Measurements from ENCODE around the gene KRTAP19-3. TPM values are rescaled to one million over a fixed set of nuclear protein-coding genes. Genes with fewer than 3 reads are reported as not detected.
"Not testable (repeated sequence)": the region's sequence is repeated elsewhere in the genome, so short reads cannot be mapped to it uniquely, and the experiment has no call there.

The KRTAP19-3 gene
- total RNA-seq, result not detected
- 2.4 TPM for polyA plus RNA-seq
- long read RNA-seq, donor 1, result 0 reads
- long read RNA-seq, donor 2, result 0 reads
- long read RNA-seq, donor 3, result 0 reads
- long read RNA-seq, donor 4, result 0 reads
- long read RNA-seq, donor 5, result 0 reads
- long read RNA-seq, donor 6, result 0 reads
- long read RNA-seq, donor 7, result 0 reads
- long read RNA-seq, donor 8, result 0 reads
- long read RNA-seq, donor 9, result 0 reads
- long read RNA-seq, donor 10, result 0 reads

DNA sequence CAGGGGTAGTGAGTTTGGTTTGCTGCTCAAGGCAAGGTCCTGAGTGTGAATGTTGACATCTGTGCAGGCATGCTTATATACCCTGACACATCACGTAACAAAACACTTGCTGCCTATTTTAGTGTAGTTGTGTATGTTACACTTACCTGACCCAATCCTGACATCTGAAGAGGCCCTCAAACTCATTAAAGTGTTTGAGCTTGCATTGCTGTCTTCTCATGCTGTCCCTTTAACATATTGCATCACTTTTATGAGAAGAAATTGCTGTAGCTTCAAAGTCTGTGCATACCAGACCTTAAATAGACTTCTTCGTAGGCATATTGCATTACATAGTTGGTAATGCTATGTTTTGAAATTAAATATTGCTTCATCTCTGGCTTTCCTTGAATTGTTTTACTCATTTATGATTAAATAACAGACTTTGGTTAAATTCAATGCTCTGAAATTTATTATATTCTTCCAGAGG, at the start of gene KRTAP19-3:
Gene KRTAP19-3, minus strand, starts transcription at position 51 of the 466 bp plus-strand sequence. CDS start 56 bp downstream, outside the sequence.
- 92% methylated on average over 2 of the region's 2 CpGs for WGBS
- H3K4me1 ChIP-seq (ENCODE audit: control insufficient read depth in 2 of 2, insufficient read depth in 2 of 2, low read length in 2 of 2), result no peaks in the 10 kb centered on the region
- H3K27me3 ChIP-seq (ENCODE audit: control insufficient read depth in 2 of 2, insufficient read depth in 1 of 2, low read length in 1 of 2), result no peaks in the 10 kb centered on the region
- peaks cover 0 to 3% of the 10 kb centered on the region in 2 donors for H3K9me3 ChIP-seq (ENCODE audit: control insufficient read depth in 2 of 2, insufficient read depth in 1 of 2, low read length in 1 of 2)
- peak within 1 kb of the TSS in 1 of 2 donors; percentile 17 for H3K27ac ChIP-seq (ENCODE audit: low read depth in 1 of 2, low read length in 1 of 2)
- H3K36me3 ChIP-seq (ENCODE audit: control insufficient read depth in 2 of 2, insufficient read depth in 2 of 2, low read length in 1 of 2), result no peaks in the 10 kb centered on the region
- no peak for DNase-seq (ENCODE audit: low read depth in 6 of 9, low spot score in 9 of 9)
- no peak within 1 kb of the TSS for H3K4me3 ChIP-seq (ENCODE audit: low read length in 2 of 2)

DNA sequence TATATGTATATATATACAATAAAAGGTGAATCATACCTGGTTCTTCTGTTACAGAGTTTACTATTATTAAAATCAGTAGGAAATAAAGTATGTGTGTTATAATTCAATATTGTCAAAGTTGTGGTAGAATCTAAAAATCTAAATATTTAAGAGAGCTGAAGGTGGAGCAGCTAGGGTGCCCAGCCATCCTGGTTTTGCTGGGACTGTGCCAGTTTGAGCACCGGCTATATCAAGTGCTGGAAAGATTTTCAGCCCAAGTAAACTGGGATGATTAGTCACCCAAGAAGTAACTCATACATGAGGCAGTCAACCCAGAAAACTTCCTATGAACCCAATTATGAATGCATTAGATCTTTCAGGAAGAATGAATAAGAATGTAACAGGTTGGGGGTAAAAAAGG, 27.1 kb upstream of the KRTAP19-3 start:
- Histone ChIP-seq H3K4me3 (ENCODE audit: low read length in 2 of 2) (no peak overlapping the region), H3K27ac (ENCODE audit: low read depth in 1 of 2, low read length in 1 of 2) (no peak overlapping the region), H3K9me3 (ENCODE audit: control insufficient read depth in 2 of 2, insufficient read depth in 1 of 2, low read length in 1 of 2) (no peaks in the 10 kb centered on the region), H3K4me1 (ENCODE audit: control insufficient read depth in 2 of 2, insufficient read depth in 2 of 2, low read length in 2 of 2) (no peaks in the 10 kb centered on the region), H3K36me3 (ENCODE audit: control insufficient read depth in 2 of 2, insufficient read depth in 2 of 2, low read length in 1 of 2) (no peaks in the 10 kb centered on the region), H3K27me3 (ENCODE audit: control insufficient read depth in 2 of 2, insufficient read depth in 1 of 2, low read length in 1 of 2) (no peaks in the 10 kb centered on the region)
- 95% methylated on average over 1 of the region's 1 CpG for WGBS
- no peak for DNase-seq (ENCODE audit: low read depth in 6 of 9, low spot score in 9 of 9)

DNA sequence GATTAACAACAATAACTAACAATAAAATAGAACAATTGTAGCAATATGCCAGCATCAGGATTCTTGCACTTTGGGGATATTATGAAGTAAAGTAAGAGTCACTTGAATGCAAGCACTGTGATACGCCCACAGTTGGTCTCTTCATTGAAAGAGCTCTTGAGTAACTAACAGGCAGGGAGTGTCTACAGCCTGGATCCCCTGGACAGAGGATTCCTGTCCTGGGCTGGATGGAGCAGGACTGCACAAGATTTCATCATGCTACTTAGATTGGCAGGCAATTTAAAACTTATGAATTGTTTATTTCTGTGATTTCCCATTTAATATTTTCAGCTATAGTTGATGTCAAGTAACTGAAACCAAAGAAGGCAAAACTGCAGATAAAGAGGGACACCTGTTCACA, 23.9 kb upstream of the KRTAP19-3 start:
- no peak overlapping the region for H3K4me3 ChIP-seq (ENCODE audit: low read length in 2 of 2)
- no peaks in the 10 kb centered on the region for H3K36me3 ChIP-seq (ENCODE audit: control insufficient read depth in 2 of 2, insufficient read depth in 2 of 2, low read length in 1 of 2)
- H3K9me3 ChIP-seq (ENCODE audit: control insufficient read depth in 2 of 2, insufficient read depth in 1 of 2, low read length in 1 of 2), result no peaks in the 10 kb centered on the region
- no peak overlapping the region for H3K27ac ChIP-seq (ENCODE audit: low read depth in 1 of 2, low read length in 1 of 2)
- WGBS, result 92% methylated on average over 1 of the region's 1 CpG
- H3K27me3 ChIP-seq (ENCODE audit: control insufficient read depth in 2 of 2, insufficient read depth in 1 of 2, low read length in 1 of 2), result no peaks in the 10 kb centered on the region
- no peak for DNase-seq (ENCODE audit: low read depth in 6 of 9, low spot score in 9 of 9)
- H3K4me1 ChIP-seq (ENCODE audit: control insufficient read depth in 2 of 2, insufficient read depth in 2 of 2, low read length in 2 of 2), result no peaks in the 10 kb centered on the region

DNA sequence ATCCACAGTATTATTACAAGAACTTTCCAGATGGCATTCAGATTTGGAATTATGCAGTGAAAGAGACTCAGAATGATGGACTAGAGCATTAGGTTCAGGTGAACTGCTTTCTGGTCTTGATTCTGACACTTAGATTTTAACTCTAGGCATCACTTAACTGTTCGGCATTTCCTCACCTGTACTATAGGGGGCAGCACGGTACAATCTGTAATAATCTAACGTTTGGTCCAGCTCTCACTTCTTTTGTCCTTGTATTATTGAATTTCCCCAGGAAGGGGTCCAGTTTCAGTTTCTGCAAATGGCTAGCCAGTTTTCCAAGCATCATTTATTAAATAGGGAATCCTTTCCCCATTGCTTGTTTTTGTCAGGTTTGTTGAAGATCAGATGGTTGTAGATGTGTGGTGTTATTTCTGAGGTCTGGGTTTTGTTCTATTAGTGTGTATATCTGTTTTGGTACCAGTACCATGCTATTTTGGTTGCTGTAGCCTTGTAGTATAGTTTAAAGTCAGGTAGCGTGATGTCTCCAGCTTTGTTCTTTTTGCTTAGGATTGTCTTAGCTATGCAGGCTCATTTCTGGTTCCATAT, 13.9 kb upstream of the KRTAP19-3 start:
- not testable (repeated sequence) for DNase-seq (ENCODE audit: low read depth in 6 of 9, low spot score in 9 of 9); H3K9me3 ChIP-seq (ENCODE audit: control insufficient read depth in 2 of 2, insufficient read depth in 1 of 2, low read length in 1 of 2)
- WGBS, result 26% methylated on average over 4 of the region's 4 CpGs

DNA sequence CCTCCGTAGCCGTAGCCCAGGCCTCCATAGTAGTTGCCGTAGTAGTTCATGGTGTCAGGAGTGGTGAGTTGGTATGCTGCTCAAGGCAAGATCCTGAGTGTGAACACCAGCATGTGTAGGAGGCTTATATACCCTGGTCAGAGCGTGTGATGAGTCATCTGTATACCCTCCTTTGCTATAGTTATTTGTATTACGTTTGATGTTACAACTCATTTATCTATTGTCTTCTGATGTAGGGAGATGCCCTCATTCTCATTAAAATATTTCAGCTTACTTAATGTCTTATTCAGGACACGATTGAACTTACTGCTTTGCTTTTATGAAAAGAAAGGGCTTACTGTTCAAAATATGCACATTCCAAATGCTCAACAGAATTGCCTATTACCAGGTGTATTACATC, 10.2 kb upstream of the KRTAP19-3 start, which contains the start of gene KRTAP19-5:
Gene KRTAP19-5, minus strand, starts transcription at position 101 of the 400 bp plus-strand sequence. Its CDS starts 51 bp downstream, at position 50.
- H3K27me3 ChIP-seq (ENCODE audit: control insufficient read depth in 2 of 2, insufficient read depth in 1 of 2, low read length in 1 of 2), result no peaks in the 10 kb centered on the region
- no peak within 1 kb of the TSS for H3K27ac ChIP-seq (ENCODE audit: low read depth in 1 of 2, low read length in 1 of 2)
- no peaks in the 10 kb centered on the region for H3K36me3 ChIP-seq (ENCODE audit: control insufficient read depth in 2 of 2, insufficient read depth in 2 of 2, low read length in 1 of 2)
- 94% methylated on average over 6 of the region's 6 CpGs for WGBS
- no peaks in the 10 kb centered on the region for H3K9me3 ChIP-seq (ENCODE audit: control insufficient read depth in 2 of 2, insufficient read depth in 1 of 2, low read length in 1 of 2)
- H3K4me3 ChIP-seq (ENCODE audit: low read length in 2 of 2), result no peak within 1 kb of the TSS
- H3K4me1 ChIP-seq (ENCODE audit: control insufficient read depth in 2 of 2, insufficient read depth in 2 of 2, low read length in 2 of 2), result no peaks in the 10 kb centered on the region
- DNase-seq (ENCODE audit: low read depth in 6 of 9, low spot score in 9 of 9), result no peak

More for the DNA sequence above, 13.9 kb upstream of the KRTAP19-3 start:
- not testable (repeated sequence) for H3K4me3 ChIP-seq (ENCODE audit: low read length in 2 of 2); H3K4me1 ChIP-seq (ENCODE audit: control insufficient read depth in 2 of 2, insufficient read depth in 2 of 2, low read length in 2 of 2); H3K27ac ChIP-seq (ENCODE audit: low read depth in 1 of 2, low read length in 1 of 2); H3K27me3 ChIP-seq (ENCODE audit: control insufficient read depth in 2 of 2, insufficient read depth in 1 of 2, low read length in 1 of 2); H3K36me3 ChIP-seq (ENCODE audit: control insufficient read depth in 2 of 2, insufficient read depth in 2 of 2, low read length in 1 of 2)

DNA sequence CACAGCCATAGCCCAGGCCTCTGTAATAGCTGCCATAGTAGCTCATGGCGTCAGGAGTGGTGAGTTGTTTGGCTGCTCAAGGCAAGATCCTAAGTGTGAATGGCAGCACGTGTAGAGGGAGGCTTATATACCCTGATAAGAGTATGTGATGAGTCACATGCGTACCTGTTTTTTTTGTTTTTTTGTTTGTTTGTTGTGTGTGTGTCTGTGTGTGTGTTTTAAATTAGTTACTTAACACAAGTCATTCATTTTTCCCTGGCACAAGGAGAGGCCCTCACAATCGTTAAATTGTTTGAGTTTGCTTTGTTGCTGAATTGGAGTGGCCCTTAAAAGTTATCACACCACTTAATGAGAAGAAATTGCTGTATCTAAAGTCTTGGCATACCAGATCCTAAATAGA, 5.3 kb upstream of the KRTAP19-3 start, which contains the start of gene KRTAP19-4:
Gene KRTAP19-4, minus strand, starts transcription at position 101 of the 400 bp plus-strand sequence. Its CDS starts 55 bp downstream, at position 46.
- Histone ChIP-seq H3K36me3 (ENCODE audit: control insufficient read depth in 2 of 2, insufficient read depth in 2 of 2, low read length in 1 of 2) (no peaks in the 10 kb centered on the region), H3K4me3 (ENCODE audit: low read length in 2 of 2) (no peak within 1 kb of the TSS), H3K9me3 (ENCODE audit: control insufficient read depth in 2 of 2, insufficient read depth in 1 of 2, low read length in 1 of 2) (no peaks in the 10 kb centered on the region), H3K27me3 (ENCODE audit: control insufficient read depth in 2 of 2, insufficient read depth in 1 of 2, low read length in 1 of 2) (no peaks in the 10 kb centered on the region), H3K4me1 (ENCODE audit: control insufficient read depth in 2 of 2, insufficient read depth in 2 of 2, low read length in 2 of 2) (no peaks in the 10 kb centered on the region), H3K27ac (ENCODE audit: low read depth in 1 of 2, low read length in 1 of 2) (no peak within 1 kb of the TSS)
- 87% methylated on average over 4 of the region's 4 CpGs for WGBS
- no peak for DNase-seq (ENCODE audit: low read depth in 6 of 9, low spot score in 9 of 9)

DNA sequence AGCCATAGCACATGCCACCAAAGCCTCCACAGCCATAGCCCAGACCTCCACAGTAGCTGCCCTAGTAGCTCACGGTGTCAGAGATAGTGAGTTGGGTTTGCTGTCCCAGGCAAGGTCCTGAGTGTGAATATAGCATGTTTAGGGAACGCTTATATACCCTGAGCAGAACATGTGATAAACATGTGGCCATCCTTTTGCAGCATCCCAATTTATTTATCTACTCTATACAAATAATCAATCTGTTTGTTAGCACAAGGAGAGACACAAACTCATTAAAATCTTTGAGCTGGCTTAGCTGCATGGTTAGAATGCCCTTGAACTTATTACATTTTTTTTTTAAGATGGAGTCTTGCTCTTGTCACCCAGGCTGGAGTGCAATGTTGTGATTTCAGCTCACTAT, 4.5 kb downstream of the KRTAP19-3 start, which contains the start of gene KRTAP19-2:
Gene KRTAP19-2, minus strand, starts transcription at position 101 of the 400 bp plus-strand sequence. Its CDS starts 88 bp downstream, at position 13.
- H3K27ac ChIP-seq (ENCODE audit: low read depth in 1 of 2, low read length in 1 of 2), result no peak within 1 kb of the TSS
- H3K36me3 ChIP-seq (ENCODE audit: control insufficient read depth in 2 of 2, insufficient read depth in 2 of 2, low read length in 1 of 2), result no peaks in the 10 kb centered on the region
- peaks cover 0 to 11% of the 10 kb centered on the region in 2 donors for H3K9me3 ChIP-seq (ENCODE audit: control insufficient read depth in 2 of 2, insufficient read depth in 1 of 2, low read length in 1 of 2)
- DNase-seq (ENCODE audit: low read depth in 6 of 9, low spot score in 9 of 9), result no peak
- H3K4me3 ChIP-seq (ENCODE audit: low read length in 2 of 2), result no peak within 1 kb of the TSS
- H3K4me1 ChIP-seq (ENCODE audit: control insufficient read depth in 2 of 2, insufficient read depth in 2 of 2, low read length in 2 of 2), result no peaks in the 10 kb centered on the region
- WGBS, result 95% methylated on average over 2 of the region's 2 CpGs
- H3K27me3 ChIP-seq (ENCODE audit: control insufficient read depth in 2 of 2, insufficient read depth in 1 of 2, low read length in 1 of 2), result no peaks in the 10 kb centered on the region

DNA sequence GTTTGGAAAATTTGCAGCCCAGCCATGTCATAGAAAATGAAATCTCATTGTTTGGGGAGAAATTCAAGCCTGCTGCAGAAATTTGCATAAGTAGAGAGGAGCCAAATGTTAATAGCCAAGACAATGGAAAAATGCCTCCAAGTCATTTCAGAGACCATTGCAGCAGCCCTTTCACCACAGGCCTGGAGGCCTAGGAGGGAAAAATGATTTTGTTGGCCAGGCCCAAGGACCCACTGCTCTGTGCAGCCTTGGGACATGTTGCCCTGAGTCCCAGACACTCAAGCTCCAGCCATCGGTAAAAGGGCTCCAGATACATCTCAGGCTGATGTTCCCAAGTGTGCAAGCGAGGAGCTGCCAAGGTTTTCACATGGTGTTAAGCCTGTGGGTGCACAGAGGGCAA, 5.6 kb downstream of the KRTAP19-3 start:
- Histone ChIP-seq H3K9me3 (ENCODE audit: control insufficient read depth in 2 of 2, insufficient read depth in 1 of 2, low read length in 1 of 2) (peaks cover 0 to 11% of the 10 kb centered on the region in 2 donors), H3K4me1 (ENCODE audit: control insufficient read depth in 2 of 2, insufficient read depth in 2 of 2, low read length in 2 of 2) (no peaks in the 10 kb centered on the region), H3K36me3 (ENCODE audit: control insufficient read depth in 2 of 2, insufficient read depth in 2 of 2, low read length in 1 of 2) (no peaks in the 10 kb centered on the region), H3K27me3 (ENCODE audit: control insufficient read depth in 2 of 2, insufficient read depth in 1 of 2, low read length in 1 of 2) (no peaks in the 10 kb centered on the region), H3K27ac (ENCODE audit: low read depth in 1 of 2, low read length in 1 of 2) (no peak overlapping the region), H3K4me3 (ENCODE audit: low read length in 2 of 2) (no peak overlapping the region)
- WGBS, result 73% methylated on average over 2 of the region's 2 CpGs
- no peak for DNase-seq (ENCODE audit: low read depth in 6 of 9, low spot score in 9 of 9)

DNA sequence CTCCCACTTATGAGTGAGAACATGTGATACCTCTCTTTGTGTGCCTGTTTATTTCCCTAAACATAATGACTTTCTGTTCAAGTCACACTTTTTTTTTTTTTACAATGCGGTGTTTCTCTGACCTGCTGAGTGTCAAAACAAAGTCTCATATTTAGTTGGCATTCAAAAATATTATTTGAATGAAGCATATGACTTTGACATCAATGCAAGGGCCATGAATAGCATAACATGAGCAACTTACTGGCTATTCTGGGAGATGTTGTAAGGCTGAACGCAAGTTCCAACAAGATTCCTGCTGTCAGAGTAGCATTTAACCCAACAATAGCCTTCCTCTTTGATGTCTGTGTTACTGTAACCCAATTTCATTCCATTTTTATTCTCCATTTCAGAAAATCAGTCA, 9.7 kb downstream of the KRTAP19-3 start:
- H3K4me3 ChIP-seq (ENCODE audit: low read length in 2 of 2), result no peak overlapping the region
- no peak overlapping the region for H3K27ac ChIP-seq (ENCODE audit: low read depth in 1 of 2, low read length in 1 of 2)
- H3K4me1 ChIP-seq (ENCODE audit: control insufficient read depth in 2 of 2, insufficient read depth in 2 of 2, low read length in 2 of 2), result no peaks in the 10 kb centered on the region
- DNase-seq (ENCODE audit: low read depth in 6 of 9, low spot score in 9 of 9), result no peak
- H3K27me3 ChIP-seq (ENCODE audit: control insufficient read depth in 2 of 2, insufficient read depth in 1 of 2, low read length in 1 of 2), result no peaks in the 10 kb centered on the region
- H3K36me3 ChIP-seq (ENCODE audit: control insufficient read depth in 2 of 2, insufficient read depth in 2 of 2, low read length in 1 of 2), result no peaks in the 10 kb centered on the region
- H3K9me3 ChIP-seq (ENCODE audit: control insufficient read depth in 2 of 2, insufficient read depth in 1 of 2, low read length in 1 of 2), result peaks cover 0 to 9% of the 10 kb centered on the region in 2 donors
- WGBS, result 89% methylated on average over 2 of the region's 2 CpGs

All from thymus (tissue), 14 donors.